Common myeloid progenitor, CD34-positive (primary cell): ENCODE measurements around the gene TM4SF4.
A peak's percentile ranks its signal among the peaks of the same experiment; 100 is the strongest.

Experiments used
- CTCF ChIA-PET: fragments of 350-600 bp; sonication (Branson Sonifier 250); formaldehyde crosslinking; loops from one replicate; lab custom pipeline; 2021; ENCODE audit warnings: antibody characterized with exemption; lab: Charles Lee
- POLR2A ChIA-PET: fragments of 350-600 bp; sonication (Branson Sonifier 250); formaldehyde crosslinking; loops from one replicate; lab custom pipeline; 2021; ENCODE audit warnings: antibody characterized with exemption; lab: Charles Lee
- DNase-seq, 3 donors: peaks; one replicate each; pipeline versions ENCODE4 v3.0.0 to v3.0.0-alpha.2; 2013
- H3K27ac ChIP-seq, 2 experiments: 1 replicate in 1 of 2; 2 replicates in 1 of 2; pipeline ENCODE4 v1.7.0; 2013; ENCODE audit warnings: inconsistent platforms in 2 of 2, low read length in 2 of 2, mild to moderate bottlenecking in 2 of 2, low read depth in 1 of 2, moderate library complexity in 1 of 2; ENCODE audit not compliant: severe bottlenecking in 2 of 2, insufficient read depth in 1 of 2, poor library complexity in 1 of 2
- H3K27me3 ChIP-seq, 5 experiments: replicated peaks in 2 of 5; 1 replicate in 3 of 5; 2 replicates in 2 of 5; pipeline versions ENCODE4 v1.6.1 to v1.7.0; 2013; ENCODE audit warnings: low read length in 4 of 5, mild to moderate bottlenecking in 2 of 5, moderate library complexity in 2 of 5, inconsistent platforms in 1 of 5; ENCODE audit not compliant: insufficient read depth in 5 of 5, control insufficient read depth in 4 of 5
- H3K36me3 ChIP-seq, 4 experiments: 1 replicate in 2 of 4; 2 replicates in 2 of 4; pipeline versions ENCODE4 v1.6.1 to v1.7.0; 2013; ENCODE audit warnings: low read length in 3 of 4, control low read depth in 1 of 4, mild to moderate bottlenecking in 1 of 4; ENCODE audit not compliant: control insufficient read depth in 4 of 4, insufficient read depth in 4 of 4
- H3K4me1 ChIP-seq, 4 experiments: 1 replicate in 3 of 4; 2 replicates in 1 of 4; pipeline versions ENCODE4 v1.6.1 to v1.7.1; 2013; ENCODE audit warnings: low read length in 3 of 4, mild to moderate bottlenecking in 3 of 4, control low read depth in 1 of 4, inconsistent platforms in 1 of 4, moderate library complexity in 1 of 4; ENCODE audit not compliant: control insufficient read depth in 4 of 4, insufficient read depth in 4 of 4; ENCODE audit errors: control extremely low read depth in 1 of 4
- H3K4me3 ChIP-seq, 7 experiments: 1 replicate in 4 of 7; 2 replicates in 3 of 7; pipeline versions ENCODE4 v1.5.1 to v1.7.0; 2013; ENCODE audit warnings: mild to moderate bottlenecking in 7 of 7, low read length in 6 of 7, moderate library complexity in 6 of 7, inconsistent platforms in 2 of 7, low read depth in 2 of 7, control low read depth in 1 of 7; ENCODE audit not compliant: insufficient read depth in 4 of 7, control insufficient read depth in 1 of 7; ENCODE audit errors: extremely low read depth in 1 of 7
- H3K9me3 ChIP-seq, 5 experiments: 1 replicate in 4 of 5; 2 replicates in 1 of 5; pipeline versions ENCODE4 v1.6.1 to v1.7.1; 2013; ENCODE audit warnings: low read length in 4 of 5, mild to moderate bottlenecking in 2 of 5, inconsistent platforms in 1 of 5, low read depth in 1 of 5, moderate library complexity in 1 of 5; ENCODE audit not compliant: control insufficient read depth in 4 of 5, insufficient read depth in 2 of 5; ENCODE audit errors: control extremely low read depth in 1 of 5
- WGBS: methylation state at CpG from one replicate; pipeline ENCODE4 v1.1.5; 2013; ENCODE audit not compliant: insufficient coverage; 5-methylcytosine and 5-hydroxymethylcytosine counted together

The TM4SF4 gene

GRCh38 chr3:149510480-149510879, 36.0 kb downstream of the TM4SF4 start:
- POLR2A ChIA-PET: no interaction called here
- H3K4me3 ChIP-seq: no peak overlapping the region
- no peaks in the 10 kb centered on the region for H3K27me3 ChIP-seq
- no peak for DNase-seq
- H3K4me1 ChIP-seq: peaks cover 3 to 41% (median 33%) of the 10 kb centered on the region in 4 experiments
- H3K36me3 ChIP-seq: no peaks in the 10 kb centered on the region
- no peak overlapping the region for H3K27ac ChIP-seq
- WGBS: 91% methylated on average over 3 of the region's 3 CpGs
- CTCF ChIA-PET: interaction anchor here (0.8 to 4.8 kb wide), 10 partner anchors 8 to 262 kb away, joined by 3 to 20 read pairs (median 6); partner anchors contain the start of gene COMMD2
- no peaks in the 10 kb centered on the region for H3K9me3 ChIP-seq

DNA sequence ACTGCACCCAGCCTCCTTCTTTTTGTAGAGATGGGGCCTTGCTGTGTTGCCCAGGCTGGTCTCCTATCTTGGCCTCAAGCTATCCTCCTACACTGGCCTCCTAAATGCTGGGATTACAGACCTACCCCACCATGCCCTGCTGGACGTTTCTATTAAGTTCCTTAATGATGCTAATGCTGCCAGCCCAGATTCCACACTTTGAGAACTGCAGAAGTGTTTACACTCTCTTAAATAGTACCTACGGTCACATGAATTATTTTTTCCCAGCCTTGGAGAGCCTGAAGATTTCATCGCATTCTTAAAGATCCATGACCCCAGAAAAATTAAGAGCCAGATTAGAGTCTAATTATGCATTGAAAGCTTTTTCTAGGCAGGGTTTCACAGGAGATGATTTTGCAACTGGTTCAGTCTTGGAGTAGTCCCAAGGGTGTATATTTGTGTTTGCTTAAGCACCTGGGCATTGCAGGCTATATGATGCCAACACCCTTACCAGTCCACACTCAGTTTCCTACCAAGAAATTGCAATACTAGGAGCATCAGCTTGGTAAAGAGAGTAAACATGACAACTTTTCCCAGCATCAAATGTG, 36.6 kb downstream of the TM4SF4 start:
- ChIA-PET POLR2A (no interaction called here), CTCF (interaction anchor here (0.9 to 4.8 kb wide), 14 partner anchors 9 to 261 kb away, joined by 3 to 20 read pairs (median 4); partner anchors contain the start of gene COMMD2)
- no peak for DNase-seq
- 57% methylated on average over 2 of the region's 3 CpGs for WGBS
- Histone ChIP-seq H3K27ac (no peak overlapping the region), H3K4me3 (no peak overlapping the region), H3K36me3 (no peaks in the 10 kb centered on the region), H3K9me3 (no peaks in the 10 kb centered on the region), H3K4me1 (peaks cover 3 to 41% (median 32%) of the 10 kb centered on the region in 4 experiments), H3K27me3 (no peaks in the 10 kb centered on the region)

GRCh38 chr3:149512073-149512782, 37.7 kb downstream of the TM4SF4 start:
- H3K36me3 ChIP-seq: no peaks in the 10 kb centered on the region
- H3K27ac ChIP-seq: no peak overlapping the region
- no peaks in the 10 kb centered on the region for H3K27me3 ChIP-seq
- POLR2A ChIA-PET: no interaction called here
- peak; percentile 55 to 69 (median 68) for DNase-seq
- CTCF ChIA-PET: interaction anchor here (0.7 to 4.8 kb wide), 20 partner anchors 10 to 296 kb away, joined by 3 to 20 read pairs (median 4); no protein-coding TSS in a partner anchor
- H3K4me3 ChIP-seq: peak overlapping the region in 1 of 7 experiments; percentile 26
- H3K9me3 ChIP-seq: no peaks in the 10 kb centered on the region
- 19% methylated on average over 9 of the region's 9 CpGs for WGBS
- peaks cover 0 to 30% (median 24%) of the 10 kb centered on the region in 4 experiments for H3K4me1 ChIP-seq

- no peak for DNase-seq
- ChIA-PET POLR2A (no interaction called here), CTCF (interaction anchor here (0.8 to 4.8 kb wide), 8 partner anchors 9 to 293 kb away, joined by 3 to 20 read pairs (median 6); no protein-coding TSS in a partner anchor)
- H3K9me3 ChIP-seq: no peaks in the 10 kb centered on the region
- no peak overlapping the region for H3K4me3 ChIP-seq
- no peaks in the 10 kb centered on the region for H3K36me3 ChIP-seq
- H3K27ac ChIP-seq: no peak overlapping the region
- H3K4me1 ChIP-seq: peaks cover 0 to 11% (median 9%) of the 10 kb centered on the region in 4 experiments
- WGBS: 100% methylated on average over 2 of the region's 2 CpGs
- H3K27me3 ChIP-seq: no peaks in the 10 kb centered on the region
Measured at GRCh38 chr3:149514471-149514870, 40.0 kb downstream of the TM4SF4 start.

DNA sequence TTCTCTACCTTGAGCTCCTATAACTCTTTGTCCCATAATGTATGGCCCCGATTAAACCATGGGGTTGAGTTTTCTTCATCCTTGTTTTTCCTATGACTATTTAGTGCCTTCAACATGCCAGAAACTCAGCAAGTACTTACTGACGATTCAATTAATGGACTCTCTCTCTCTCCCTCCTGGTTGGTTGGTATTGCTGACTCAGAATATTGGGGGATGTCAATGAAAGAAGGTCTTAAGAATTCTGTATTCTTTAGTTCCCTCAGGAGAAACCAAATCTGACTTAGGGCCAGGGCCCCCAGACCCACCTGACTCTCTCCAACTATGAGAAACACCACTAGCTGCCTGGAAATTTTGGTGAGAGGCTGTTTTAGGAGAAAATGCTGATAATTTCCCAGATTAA, 40.8 kb downstream of the TM4SF4 start:
- Histone ChIP-seq H3K27ac (no peak overlapping the region), H3K36me3 (no peaks in the 10 kb centered on the region), H3K9me3 (no peaks in the 10 kb centered on the region), H3K4me3 (no peak overlapping the region), H3K27me3 (no peaks in the 10 kb centered on the region), H3K4me1 (peaks cover 0 to 6% (median 3%) of the 10 kb centered on the region in 4 experiments)
- WGBS: no CpG with 5 or more reads among the region's 2 CpGs
- DNase-seq: no peak
- CTCF ChIA-PET: interaction anchor here (1.0 to 4.8 kb wide), 4 partner anchors 16 to 202 kb away, joined by 3 to 20 read pairs (median 14); no protein-coding TSS in a partner anchor
- POLR2A ChIA-PET: no interaction called here

DNA sequence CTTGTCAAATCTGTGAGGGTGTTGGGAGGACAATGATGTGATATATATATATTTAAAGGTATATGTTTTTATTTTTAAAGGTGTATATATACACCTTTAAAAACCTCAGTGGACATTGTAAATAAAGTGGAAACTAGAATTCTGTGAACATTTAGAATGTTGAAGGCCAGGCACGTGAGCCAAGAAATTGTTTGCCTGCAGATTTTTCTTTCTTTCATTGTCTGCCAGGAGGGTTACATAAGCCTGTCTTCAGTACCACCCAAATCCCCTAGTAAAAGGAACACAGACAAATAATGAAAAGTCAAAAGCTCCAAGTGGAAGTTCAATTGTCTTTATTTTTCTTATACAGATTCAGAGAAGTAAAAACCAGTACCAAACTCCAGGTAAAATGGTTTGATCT, 42.4 kb downstream of the TM4SF4 start:
- Histone ChIP-seq H3K4me3 (no peak overlapping the region), H3K27me3 (no peaks in the 10 kb centered on the region), H3K27ac (no peak overlapping the region), H3K9me3 (no peaks in the 10 kb centered on the region), H3K36me3 (no peaks in the 10 kb centered on the region), H3K4me1 (peaks cover 0 to 6% (median 3%) of the 10 kb centered on the region in 4 experiments)
- DNase-seq: no peak
- WGBS: no CpG with 5 or more reads among the region's 1 CpG
- ChIA-PET CTCF (interaction anchor here (1.4 to 1.5 kb wide), 2 partner anchors 26 to 52 kb away, joined by 3 to 4 read pairs; no protein-coding TSS in a partner anchor), POLR2A (no interaction called here)

DNA sequence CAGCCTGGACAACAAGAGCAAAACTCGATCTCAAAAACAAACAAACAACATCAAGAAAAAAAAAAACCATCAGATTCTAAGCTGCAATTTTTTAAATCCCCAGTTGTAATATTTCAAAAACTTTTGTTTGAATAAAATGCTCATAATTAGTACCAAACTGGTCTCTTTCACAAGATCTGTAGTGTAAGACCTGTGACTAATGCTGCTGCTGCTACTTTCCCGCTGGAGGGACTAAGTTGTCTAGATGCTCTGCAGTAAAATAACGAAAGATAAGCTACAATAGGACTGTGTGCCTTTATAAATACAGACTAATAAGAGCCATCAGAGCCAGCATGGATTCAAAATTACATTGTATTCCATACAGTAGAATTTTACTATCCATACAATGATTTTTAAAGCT, 45.4 kb downstream of the TM4SF4 start:
- ChIA-PET CTCF (interaction anchor here (1.7 to 2.3 kb wide), 2 partner anchors 10 to 11 kb away, joined by 7 to 10 read pairs; no protein-coding TSS in a partner anchor), POLR2A (no interaction called here)
- H3K27me3 ChIP-seq: no peaks in the 10 kb centered on the region
- DNase-seq: no peak
- no peaks in the 10 kb centered on the region for H3K4me1 ChIP-seq
- 100% methylated on average over 2 of the region's 3 CpGs for WGBS
- no peak overlapping the region for H3K27ac ChIP-seq
- no peak overlapping the region for H3K4me3 ChIP-seq
- H3K9me3 ChIP-seq: no peaks in the 10 kb centered on the region
- H3K36me3 ChIP-seq: no peaks in the 10 kb centered on the region
